Measurements from ENCODE around the gene TULP4.

- no peak for TF ChIP-seq CTCF (IDR thresholded peaks at IDR 0.05)
- no peak for TF ChIP-seq JUN (CRISPR knock-in tag; IDR thresholded peaks at IDR 0.05)
- no peak for TF ChIP-seq ZNF512 (CRISPR knock-in tag; IDR thresholded peaks at IDR 0.05; ENCODE audit: borderline replicate concordance)
- TF ChIP-seq GRHL2 (CRISPR knock-in tag; IDR thresholded peaks at IDR 0.05; ENCODE audit: insufficient replicate concordance, severe bottlenecking): no peak
- no peak for TF ChIP-seq MYBL2 (CRISPR knock-in tag; IDR thresholded peaks at IDR 0.05)
- TF ChIP-seq ZNF138 (CRISPR knock-in tag; conservative IDR thresholded peaks at IDR 0.05): no peak
- no peak for TF ChIP-seq FOXJ3 (CRISPR knock-in tag; IDR thresholded peaks at IDR 0.05; ENCODE audit: borderline replicate concordance)
- no peak for TF ChIP-seq MAX (CRISPR knock-in tag; IDR thresholded peaks at IDR 0.05)
- no peak for TF ChIP-seq FOXP1 (CRISPR knock-in tag; IDR thresholded peaks at IDR 0.05; ENCODE audit: borderline replicate concordance)
Observed at GRCh38 chr6:158366363-158366762, 54.1 kb downstream of the TULP4 start.
